Hippocampal formation (tissue), 2 donors: Measurements from ENCODE around the gene GPR89A.
"Not testable (repeated sequence)": the region's sequence is repeated elsewhere in the genome, so short reads cannot be mapped to it uniquely, and the experiment has no call there.

ENCODE experiments used
- DNase-seq, 2 donors: peaks; one replicate each; lab custom pipeline; 2025; lab: John Stamatoyannopoulos, UW

Gene GPR89A

DNA sequence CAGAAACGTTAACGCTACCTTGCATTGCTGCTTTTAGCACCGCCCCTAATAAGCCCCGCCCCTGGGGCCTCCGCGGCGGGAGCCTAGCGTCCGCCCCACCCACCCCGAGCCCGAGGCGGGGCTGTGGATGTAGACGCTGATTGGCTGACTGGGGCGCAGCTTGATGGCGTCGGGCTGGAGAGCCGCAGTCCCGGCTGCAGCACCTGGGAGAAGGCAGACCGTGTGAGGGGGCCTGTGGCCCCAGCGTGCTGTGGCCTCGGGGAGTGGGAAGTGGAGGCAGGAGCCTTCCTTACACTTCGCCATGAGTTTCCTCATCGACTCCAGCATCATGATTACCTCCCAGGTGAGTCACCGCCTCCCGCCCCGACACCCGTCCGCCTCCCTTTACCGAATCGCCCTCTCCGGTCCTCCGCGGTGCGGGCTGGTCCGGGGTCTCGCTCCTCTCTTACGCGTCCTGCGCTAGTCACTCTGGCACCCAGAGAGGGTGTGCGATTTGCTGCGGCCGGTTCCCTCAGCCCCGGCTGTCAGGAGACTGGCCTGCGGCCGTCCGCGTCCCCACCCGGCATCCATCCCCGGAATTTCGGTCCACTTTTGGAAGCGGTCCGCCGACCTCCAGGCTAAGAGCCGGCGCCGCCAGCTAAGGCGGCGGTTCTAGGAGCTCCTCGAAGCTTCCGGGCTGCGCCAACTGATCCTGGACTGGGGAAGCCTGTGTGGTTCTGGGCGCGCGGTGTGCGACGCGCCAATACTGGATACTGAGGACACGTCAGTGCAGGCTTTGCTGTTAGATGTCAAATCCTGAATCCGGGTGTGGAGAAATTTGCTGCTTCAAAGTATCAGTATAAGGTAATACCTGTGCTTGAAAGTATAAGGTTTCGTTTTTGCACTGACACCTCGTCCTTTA, at the start of gene GPR89A:
Gene GPR89A (plus strand): TSS at position 156 of the 901 bp plus-strand sequence. CDS start 146 bp downstream, at position 302.
- peak; percentile 80 to 86 for DNase-seq

DNA sequence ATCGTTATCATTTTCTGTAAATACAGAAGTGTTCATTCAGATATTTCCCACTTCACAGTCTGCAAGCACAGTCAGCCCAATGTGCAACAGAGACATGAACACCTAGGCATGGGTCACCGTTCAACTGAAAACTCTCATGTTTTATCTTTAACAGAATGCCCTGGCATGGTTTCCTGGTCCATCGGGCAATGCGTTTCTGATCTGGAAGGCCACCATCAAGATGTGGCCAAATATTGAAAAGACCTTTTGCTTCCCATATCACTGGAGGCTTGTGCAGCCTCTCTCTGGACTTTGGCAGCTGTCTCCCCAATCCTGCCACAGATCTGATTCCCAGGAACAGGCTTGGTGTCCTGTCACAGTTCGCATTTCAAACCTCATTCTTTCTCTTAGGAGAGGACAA, 21.0 kb upstream of the GPR89A start:
- not testable (repeated sequence) for DNase-seq

DNA sequence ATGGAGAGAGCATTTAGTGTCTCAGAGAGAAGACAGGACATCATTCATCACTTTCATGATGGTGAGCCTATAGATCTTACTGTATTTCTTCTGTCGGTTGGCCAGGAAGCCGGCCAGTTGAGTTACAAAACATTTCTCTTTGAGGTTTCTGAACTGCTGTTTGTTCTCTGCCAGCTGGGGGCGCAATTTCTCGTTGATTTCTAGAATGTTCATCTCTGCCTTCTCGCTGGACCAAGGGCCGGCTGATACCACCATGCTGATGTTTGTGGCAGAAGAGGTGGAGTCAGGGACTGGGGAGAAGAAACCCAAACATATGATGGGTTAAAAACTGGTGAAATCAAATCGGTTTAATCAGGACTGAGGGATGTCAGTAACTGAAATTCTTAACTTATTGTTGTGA, 17.0 kb upstream of the GPR89A start:
- DNase-seq = not testable (repeated sequence)

DNA sequence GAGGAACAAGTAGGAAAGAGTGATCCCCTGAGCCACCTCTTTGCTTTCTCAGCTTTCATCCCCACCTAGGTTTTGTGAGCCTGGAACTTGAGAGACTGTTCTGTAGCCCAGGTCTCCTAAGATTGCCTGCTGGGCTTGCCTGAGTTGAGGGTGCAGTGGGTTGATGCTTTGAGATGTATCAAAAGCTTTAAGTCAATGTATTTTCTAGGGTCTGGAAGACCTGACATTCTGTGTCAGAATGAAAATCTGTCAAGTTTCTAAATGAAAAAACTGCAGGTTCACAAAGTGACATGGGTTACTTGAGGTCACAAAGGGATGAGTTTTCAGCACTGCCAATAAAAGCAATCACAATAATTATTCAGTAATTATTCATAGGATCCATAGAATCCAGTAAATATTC, 15.4 kb upstream of the GPR89A start:
- not testable (repeated sequence) for DNase-seq

DNA sequence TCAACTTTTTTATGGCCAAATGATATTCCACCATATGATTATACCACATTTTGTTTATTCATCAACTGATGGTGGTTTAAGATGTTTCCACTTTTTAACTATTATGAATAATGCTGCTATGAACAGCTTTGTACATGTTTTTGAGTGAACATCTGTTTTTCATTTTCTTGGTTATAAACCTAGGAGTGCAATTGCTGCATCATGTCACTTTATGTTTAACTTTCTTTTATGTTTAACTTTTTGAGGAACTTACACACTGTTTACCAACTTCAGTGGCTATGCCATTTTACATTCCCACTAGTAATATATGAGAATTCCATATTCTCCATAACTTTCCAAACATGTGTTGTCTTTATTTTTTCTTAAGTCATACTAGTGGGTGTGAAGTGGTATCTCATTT, 12.4 kb upstream of the GPR89A start:
- DNase-seq = not testable (repeated sequence)

DNA sequence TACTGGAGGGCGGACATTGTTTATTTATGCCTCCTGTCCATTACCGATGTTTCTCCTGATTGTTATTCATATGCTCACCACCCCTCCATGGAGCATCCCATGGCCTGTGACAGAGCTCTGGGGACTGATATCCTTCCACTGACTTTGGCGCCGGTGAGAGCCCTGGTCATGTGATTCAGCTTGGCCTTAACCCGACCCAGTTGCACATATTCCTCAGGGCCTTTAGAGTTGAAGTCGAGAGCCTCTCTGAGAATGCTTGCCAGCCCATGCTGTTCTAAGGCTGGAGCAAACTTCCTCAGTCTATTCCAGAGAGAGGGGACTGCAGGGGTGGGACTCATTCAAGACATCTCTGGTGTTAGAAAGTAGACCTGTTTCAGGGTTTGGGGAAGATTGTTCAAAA, 11.6 kb upstream of the GPR89A start:
- DNase-seq = not testable (repeated sequence)

DNA sequence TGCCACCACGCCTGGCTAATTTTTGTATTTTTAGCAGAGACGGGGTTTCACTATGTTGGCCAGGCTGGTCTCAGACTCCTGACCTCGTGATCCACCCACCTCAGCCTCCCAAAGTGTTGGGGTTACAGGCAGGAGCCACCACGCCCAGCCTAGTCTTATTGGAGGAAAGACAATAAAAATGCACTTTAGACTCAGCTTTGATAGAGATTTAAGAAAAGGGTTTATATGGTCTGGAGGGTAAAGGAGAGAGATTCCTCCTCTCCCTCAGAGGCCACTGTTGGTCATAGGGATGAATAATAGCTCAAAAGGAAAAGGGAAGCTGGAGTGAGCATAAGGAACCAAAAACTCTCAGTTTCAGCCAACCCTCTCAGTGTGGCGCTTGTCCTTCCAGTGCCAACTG, 8.4 kb upstream of the GPR89A start:
- DNase-seq = not testable (repeated sequence)

DNA sequence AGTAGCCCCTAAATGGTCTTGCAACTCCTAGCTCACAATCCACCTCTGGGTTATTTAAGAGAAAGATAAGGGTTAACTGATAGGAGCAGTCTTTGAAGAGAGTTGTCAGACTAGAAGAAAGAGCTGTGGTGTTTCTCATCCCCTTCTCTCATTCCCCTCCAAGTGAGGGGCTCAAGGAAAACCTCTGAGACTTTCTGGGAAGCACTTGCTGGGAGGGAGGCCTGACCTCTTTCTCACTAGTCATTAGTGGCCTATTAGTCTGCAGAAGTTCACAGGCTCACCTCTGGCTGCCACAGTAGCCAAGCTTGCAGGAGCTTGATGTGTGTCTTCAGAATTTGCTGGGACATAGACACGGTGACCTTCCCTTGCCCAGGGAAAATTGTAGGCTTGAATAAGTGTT, 6.2 kb upstream of the GPR89A start:
- DNase-seq = no peak

DNA sequence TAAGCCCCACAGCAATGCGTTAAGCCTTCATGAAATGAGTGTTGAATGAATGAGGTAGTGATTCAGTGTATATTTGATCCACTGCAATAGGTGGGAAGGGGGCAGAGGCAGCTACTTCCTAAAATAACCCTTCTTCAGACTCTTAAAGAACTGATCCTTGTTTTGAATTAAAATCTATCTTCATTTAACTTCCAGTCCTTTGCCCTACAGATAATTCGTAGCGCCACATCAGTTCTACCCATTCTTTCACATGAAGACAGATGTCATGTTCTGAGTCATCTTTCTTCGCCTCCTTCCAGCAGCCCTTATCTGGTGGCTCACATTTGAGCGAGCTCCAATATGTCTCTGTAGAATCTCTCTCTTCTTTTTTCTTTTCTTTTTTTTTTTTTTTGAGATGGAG, 948 bp upstream of the GPR89A start:
- not testable (repeated sequence) for DNase-seq

DNA sequence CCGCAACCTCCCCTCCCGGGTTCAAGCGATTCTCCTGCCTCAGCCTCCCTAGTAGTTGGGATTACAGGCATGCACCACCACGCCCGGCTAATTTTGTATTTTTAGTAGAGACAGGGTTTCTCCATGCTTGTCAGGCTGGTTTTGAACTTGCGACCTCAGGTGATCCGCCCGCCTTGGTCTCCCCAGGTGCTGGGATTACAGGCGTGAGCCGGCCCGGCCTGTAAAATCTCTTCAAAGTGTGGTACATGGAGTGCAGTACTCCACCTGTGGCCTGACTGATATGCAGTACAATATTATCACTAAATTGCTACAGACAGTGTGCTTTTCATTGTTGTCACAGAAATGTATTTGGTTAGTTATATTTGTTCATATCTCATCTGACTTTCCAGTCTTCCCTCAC, 499 bp upstream of the GPR89A start:
- not testable (repeated sequence) for DNase-seq

DNA sequence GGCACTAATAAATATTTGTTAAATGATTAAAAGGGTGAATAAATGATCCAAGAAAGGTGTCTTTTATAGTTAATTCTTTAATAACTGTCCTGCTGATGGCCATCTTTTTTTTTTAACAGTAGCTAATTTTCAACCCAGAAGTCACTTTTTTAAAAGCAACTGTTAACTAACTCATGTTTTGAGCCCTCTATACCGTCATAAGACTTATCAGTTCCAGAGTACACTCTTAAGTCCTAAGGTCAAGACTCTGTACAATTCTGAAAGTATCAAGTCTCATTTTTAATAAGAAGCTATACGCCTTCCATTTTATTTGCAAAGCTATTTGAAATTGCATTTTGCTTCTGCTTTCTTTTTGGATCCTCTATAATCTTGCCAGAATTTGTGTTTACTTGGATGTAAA, 3.0 kb downstream of the GPR89A start:
- DNase-seq = not testable (repeated sequence)

DNA sequence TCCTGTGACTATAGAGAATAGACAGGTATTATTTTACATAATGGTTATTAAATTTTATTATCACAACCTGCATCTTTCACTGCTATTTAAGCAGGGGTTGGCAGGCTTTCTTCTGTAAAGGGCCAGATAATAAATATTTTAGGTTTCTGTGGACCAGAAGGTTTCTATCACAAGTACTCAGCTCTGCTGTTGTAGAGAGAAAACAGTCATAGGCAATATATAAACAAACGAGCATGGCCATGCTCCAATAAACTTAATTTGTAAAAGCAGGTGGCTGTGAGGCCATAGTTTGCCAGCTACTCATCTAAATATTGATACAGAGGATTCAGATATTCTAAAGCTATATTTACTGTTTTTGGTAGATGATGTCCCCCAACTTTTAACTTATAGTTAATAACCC, 12.3 kb downstream of the GPR89A start:
- DNase-seq = not testable (repeated sequence)

DNA sequence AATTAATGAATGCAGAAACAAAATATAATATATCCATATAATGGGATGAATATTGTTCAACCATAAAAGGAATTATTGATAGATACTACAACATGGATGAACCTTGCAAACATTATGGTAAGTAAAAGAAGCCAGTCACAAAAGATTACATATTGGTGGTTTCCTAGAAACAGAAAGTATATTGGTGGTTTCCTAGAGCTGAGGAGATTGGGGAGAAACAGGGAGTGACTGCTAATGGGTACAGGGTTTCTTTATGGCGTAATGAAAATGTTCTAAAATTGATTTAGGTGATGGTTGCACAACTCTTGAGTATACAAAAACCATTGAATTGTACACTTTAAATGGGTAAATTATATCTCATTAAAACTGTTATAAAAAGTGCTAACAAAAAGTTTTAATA, 14.4 kb downstream of the GPR89A start:
- not testable (repeated sequence) for DNase-seq

DNA sequence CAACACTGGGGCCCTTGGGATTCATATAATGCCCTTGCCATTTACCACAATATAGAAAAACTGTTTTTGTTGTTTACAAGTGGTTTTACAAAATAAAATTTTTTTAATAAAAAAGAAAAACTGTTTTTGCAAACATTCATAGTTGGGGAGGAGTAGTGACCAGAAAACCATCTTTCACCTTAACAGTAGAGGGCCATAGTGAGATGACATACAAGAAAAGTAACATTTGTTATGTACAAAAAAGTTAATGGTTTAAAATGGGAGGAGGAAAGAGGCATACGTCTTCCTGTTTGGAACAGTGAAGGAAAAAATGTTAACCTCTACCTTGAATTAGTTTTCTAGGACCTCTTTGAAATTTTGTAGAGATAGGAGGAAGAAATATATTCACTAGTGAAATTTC, 28.4 kb downstream of the GPR89A start:
- not testable (repeated sequence) for DNase-seq

DNA sequence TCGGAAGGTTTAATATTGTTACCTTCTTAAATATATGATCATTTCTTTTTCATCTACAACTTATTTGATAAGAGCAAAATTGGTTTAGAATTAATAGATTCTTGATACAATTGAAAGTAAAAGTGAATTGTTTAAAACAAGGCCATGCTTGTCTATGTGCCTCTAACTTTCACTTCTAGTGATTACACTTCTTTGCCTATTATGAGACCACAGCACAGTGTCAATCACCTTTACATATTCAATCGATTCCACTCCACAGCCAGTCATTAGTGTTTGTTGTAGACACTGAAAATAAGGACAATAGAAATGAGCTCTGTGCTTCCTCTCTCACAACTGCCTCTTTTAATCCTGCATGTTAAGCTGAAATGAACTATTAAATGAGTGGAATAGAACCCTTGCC, 34.1 kb downstream of the GPR89A start:
- DNase-seq = not testable (repeated sequence)

DNA sequence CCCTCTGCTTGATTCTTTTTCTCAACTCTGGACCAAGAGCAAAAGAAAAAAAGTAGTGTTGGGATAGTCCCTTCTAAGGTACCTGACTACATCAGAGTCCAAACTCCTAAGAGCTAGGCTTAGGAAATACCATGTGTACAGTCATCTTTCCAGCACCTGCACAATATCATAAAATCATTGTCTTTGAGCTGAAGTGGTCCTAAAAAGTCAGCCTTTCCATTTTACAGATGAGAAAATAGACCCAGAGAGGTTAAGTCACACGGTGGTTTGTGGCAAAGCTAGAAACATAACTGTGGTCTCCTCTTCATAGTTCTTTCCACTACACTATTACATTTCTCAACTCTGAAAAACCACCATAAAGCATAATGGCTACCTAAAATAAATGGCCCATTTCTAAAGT, 36.2 kb downstream of the GPR89A start:
- DNase-seq = not testable (repeated sequence)

DNA sequence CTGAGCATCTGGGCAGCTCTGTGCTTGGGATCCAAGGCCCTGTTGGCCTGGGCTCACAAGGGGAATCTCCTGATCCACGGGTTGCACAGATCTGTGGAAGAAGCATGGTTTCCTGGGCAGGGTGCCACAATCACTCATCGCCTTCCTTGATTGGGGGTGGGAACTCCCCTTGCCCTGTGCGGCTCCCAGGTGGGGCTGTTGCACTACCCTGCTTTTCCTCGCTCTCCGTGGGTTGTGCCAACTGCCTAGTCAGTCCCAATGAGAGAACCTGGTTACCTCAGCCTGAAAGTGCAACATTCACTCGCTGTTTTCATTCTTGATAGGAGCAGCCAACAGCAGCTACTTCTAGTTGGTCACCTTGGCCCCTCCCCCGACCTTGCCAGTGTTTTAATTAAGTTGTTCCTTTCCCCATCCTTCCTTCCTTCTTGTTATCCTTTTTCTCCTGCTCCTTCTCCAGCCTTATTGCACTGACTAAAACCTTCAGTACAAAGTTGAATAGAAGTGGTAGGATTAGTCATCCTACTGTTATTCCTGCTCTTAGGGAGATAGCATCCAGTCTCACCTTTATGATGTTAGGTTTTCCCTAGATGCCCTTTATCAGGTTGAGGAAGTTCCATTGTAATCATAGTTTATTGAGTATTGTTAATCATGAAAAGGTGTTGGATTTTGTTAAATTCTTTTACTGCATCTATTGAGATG, 48.6 kb downstream of the GPR89A start:
- not testable (repeated sequence) for DNase-seq

DNA sequence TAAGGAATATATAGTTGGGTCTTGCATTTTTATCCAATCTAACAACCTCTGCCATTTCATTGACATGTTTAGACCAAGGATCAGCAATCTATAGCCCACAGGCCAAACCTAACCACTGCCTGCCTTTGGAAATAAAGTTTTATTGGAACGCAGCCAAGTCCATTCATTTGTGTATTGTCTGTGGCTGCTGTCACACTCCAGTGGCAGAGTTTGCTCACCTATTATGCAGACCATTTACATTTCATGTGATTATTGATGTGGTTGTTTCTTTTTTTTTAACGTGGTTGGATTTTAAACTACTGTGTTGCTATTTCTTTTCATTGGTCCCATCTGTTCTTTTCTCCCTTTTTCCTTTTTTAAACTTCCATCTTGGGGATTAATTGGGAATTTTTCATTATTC, 54.7 kb downstream of the GPR89A start:
- DNase-seq = not testable (repeated sequence)

DNA sequence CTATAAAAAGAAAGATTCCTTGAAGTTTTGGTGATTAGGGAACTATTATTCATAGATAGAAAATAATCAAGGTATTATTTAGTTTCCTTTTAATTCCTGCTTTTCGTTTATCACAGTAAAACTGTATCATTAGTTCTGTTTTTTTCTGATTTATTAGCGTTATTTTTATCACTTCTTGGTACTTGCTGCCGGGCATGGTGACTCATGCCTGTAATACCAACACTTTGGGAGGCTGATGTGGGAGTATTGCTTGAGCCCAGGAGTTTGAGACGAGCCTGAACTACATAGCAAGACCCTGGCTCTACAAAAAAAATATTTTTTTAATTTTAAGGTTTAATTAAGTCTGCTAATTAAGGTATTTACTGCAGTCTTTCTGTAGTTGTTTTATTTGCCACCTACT, 57.2 kb downstream of the GPR89A start:
- DNase-seq = not testable (repeated sequence)

DNA sequence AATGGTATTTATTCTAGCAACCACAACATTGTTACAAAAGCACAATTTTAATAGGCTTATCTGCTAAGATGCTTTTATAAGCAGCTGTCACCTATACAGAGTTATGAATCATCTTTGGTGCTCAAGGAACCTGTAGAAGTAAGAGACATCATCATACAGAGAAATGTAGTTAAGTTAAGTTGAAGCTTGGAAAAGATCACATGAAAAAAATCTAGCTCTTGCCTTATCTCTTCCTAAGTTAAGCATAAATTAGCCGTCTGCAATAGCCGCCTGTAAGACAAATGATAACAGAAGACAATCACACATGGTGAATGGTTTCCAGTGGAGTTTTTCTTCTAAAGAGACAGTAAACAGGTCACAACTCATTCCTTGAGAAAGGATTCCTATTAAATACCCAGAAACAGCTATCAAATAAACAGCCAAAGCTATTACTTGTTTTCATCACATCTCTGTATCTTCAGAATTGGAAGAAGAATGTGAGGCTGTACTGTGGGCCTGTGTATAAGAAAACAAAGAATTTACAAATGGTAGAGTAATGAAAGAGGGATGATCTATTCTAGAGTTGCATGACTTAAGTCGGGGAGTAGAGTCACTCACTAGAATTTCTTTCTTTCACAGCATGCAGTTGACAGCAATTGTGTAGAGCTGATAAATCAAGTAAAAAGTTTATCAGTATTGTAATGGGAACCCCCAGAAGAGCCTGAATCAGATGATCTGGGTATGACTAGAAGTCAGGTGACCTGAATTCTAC, 63.4 kb downstream of the GPR89A start:
- DNase-seq = not testable (repeated sequence)

DNA sequence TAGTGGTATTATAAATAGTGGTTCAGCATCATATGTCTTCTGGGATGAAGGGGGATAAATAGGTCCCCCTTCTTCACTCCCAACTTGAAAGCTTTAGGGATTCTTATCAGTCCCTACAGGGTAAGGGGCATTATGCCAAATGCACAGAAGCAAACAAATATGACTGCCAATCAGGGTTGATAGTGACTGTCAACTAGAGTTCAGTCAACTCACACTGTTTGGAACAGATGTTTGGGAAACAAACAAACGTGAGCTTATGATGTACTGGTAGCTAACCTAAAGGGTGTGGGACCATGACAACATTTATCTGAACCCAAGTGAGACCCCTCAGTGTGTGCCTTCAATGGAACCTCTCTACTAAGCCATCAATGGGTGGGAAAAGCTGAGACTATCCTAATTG, 65.4 kb downstream of the GPR89A start:
- not testable (repeated sequence) for DNase-seq

DNA sequence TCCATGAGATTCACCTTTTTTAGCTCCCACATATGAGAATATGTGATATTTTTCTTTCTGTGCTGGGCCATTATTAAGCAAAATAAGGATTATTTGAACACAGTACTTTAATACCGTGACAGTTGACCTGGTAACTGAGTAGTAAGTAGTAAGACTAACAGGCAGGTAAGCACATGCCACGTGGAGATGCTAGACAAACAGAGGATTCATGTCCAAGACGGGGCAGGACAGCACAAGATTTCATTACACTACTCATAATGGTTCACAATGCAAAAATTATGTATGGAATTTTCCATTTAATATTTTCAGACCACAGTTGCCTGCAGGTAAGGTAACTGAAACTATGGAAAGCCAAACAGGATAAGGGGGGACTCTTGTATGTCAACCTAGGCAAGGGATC, 77.1 kb downstream of the GPR89A start:
- DNase-seq = not testable (repeated sequence)
